GM19193 (cell line): ENCODE measurements around the gene UBALD1.

ENCODE experiments used
- POLR2A ChIP-seq: IDR thresholded peaks from 4 replicates; pipeline ENCODE4 v1.6.1; 2011; ENCODE audit not compliant: insufficient read depth, insufficient read length; ENCODE audit errors: extremely low read depth

Gene UBALD1

DNA sequence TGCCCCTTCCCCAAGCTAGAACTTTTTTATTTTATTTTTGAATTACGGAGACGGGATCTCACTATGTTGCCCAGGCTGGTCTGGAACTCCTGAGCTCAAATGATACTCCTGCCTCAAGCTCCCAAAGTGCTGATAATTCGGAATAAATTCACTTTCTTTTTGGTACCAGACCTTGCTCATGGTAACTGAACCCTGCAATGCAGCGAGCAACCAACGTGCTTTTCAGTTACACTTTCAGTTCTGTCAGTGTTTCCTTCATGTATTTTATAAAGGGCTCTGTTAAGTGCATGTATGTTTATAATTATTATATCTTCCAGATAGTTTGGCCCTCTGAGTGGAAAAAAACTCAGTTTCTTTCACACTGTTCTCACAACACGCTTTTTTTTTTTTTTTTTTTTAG, 44.6 kb downstream of the UBALD1 start:
- no peak for TF ChIP-seq POLR2A

DNA sequence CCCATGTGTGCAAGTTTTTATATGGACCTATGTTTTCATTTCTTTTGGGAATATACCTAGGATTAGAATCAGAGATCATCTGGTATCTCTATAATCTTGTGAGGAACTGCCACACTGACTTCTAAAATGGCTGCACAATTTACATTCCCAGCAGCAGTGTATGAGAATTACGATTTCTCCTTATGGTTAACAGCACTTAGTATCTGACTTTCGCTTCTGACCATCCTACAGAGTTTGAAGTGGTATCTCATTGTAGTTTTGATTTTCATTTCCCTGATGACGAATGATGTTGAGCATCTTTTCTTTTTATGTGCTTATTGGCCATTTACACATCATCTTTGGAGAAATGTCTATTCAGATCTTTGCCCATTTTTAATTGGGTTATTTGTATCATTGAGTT, 48.5 kb downstream of the UBALD1 start:
- no peak for TF ChIP-seq POLR2A

DNA sequence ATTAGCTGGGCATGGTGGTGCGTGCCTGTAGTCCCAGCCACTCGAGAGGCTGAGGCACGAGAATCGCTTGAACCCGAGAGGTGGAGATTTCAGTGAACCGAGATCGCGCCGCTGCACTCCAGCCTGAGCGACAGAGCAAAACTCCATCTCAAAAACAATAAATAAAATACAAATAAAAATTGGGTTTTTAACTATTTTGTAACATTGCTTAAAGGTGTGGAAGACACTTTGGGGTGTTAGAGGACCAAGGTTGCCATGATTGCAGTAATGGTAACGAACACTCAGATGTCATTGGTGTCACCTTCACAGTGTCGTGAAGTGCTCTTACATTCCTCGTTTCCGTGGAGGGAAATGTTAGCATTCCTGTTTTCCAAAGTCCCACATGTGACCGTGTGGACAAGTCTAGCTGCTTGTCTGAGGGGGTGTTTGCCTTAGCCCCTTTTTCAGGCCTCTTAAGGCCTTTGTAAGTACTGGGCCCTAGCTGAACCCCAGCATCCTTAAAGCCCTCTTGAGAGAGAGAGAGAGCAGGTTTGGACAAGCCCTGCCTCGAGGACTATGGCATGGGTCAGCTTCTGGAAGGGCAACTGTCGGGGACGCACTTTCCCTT, 49.9 kb downstream of the UBALD1 start:
- TF ChIP-seq POLR2A: no peak

DNA sequence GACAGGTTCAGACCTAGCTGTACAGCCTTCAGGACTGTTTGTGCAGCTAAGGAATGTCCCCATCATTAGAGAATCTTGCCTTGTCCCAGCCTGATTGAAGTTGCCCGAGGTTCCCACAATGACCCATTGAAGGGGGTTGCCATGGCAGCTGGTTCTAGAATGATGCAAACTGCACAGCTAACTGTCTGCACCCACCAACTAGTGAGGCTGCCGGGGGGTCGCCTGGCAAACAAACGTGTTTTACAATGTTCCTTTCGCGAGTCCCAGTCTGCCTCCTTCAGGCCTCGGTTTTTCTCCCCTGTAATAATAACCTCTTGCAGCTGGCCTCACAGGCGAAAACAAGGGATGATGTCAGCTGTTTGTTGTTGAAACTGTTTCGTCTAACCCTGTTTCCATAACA, 53.1 kb downstream of the UBALD1 start:
- no peak for TF ChIP-seq POLR2A
